GM12891 (cell line): Measurements from ENCODE around the gene FBXO17.

Source experiments
- POLR2A ChIP-seq: IDR thresholded peaks from 2 replicates; pipeline ENCODE4 v1.6.1; 2011; ENCODE audit warnings: low read depth, low read length, control low read depth
- POLR2AphosphoS5 ChIP-seq: IDR thresholded peaks from 2 replicates; pipeline ENCODE4 v1.6.1; 2011; ENCODE audit warnings: low read depth, low read length, control low read depth
- SPI1 ChIP-seq: IDR thresholded peaks from 2 replicates; pipeline ENCODE4 v1.6.1; 2011; ENCODE audit warnings: low read depth, low read length, control low read depth
- TAF1 ChIP-seq: IDR thresholded peaks from 2 replicates; pipeline ENCODE4 v1.6.1; 2011; ENCODE audit warnings: low read depth, low read length, control low read depth

DNA sequence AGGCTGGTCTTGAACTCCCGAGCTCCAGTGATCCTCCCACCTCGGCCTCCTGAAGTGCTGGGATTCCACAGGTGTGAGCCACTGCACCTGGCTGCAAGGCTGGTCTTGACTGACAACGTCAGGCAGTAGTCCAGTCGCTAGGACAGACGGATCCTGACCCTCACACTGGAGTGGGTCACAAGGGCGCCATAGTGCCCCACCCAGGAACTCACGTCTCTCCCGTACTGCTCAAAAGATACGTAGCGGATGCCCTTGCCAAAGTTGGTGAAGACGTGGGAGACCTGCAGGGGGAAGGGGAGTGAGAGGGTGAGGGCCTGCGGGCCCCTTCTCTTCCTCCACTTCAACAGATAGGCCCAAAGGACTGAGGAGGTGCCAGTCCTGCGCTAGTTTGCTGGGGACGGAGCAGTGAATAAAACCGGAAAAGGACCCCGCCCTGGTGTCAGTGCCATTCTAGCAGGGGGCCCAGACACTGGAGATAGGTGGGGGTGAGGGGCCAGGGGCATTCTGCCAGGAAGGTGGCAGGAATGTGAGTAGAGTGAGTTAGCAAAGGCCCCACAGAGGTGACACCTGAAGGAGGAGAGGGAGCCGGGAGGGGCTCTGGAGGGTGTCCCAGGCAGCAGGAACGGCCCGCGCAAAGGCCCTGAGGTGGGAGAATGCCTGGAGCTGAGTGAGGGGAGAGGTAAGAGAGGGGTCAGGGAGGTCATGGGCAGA lies 32.9 kb downstream of the FBXO17 start:
- no peak for TF ChIP-seq POLR2A
- no peak for TF ChIP-seq SPI1
- TF ChIP-seq POLR2AphosphoS5, result no peak
- no peak for TF ChIP-seq TAF1
